Heart left ventricle (tissue), 16 donors: ENCODE measurements around the gene IGFBP7. TPM values are rescaled to one million over a fixed set of nuclear protein-coding genes. Genes with fewer than 3 reads are reported as not detected.

ENCODE experiments used
- ATAC-seq, 4 donors: fragments of 200-7000 bp; cut with Tn5 transposase; one replicate each; pipeline ENCODE4 v1.9.1; 2020 to 2022; ENCODE audit warnings: moderate library complexity in 4 of 4, mild to moderate bottlenecking in 3 of 4, moderate number of reproducible peaks in 1 of 4
- DNase-seq, 5 donors: peaks; one replicate each; pipeline ENCODE4 v3.0.0-alpha.2; 2020
- H3K27ac ChIP-seq, 12 donors: fragments of 200-600 bp; sonication (generic) in 4 of 12; one replicate each; pipeline versions ENCODE4 v1.5.0 to v1.8.0; 2016 to 2022; ENCODE audit warnings: mild to moderate bottlenecking in 2 of 12
- H3K27me3 ChIP-seq, 9 donors: fragments of 200-600 bp; sonication (generic) in 2 of 9; one replicate each; pipeline versions ENCODE4 v1.5.1 to v1.8.0; 2016 to 2022; ENCODE audit warnings: mild to moderate bottlenecking in 3 of 9
- H3K36me3 ChIP-seq, 9 donors: fragments of 200-600 bp; sonication (generic) in 2 of 9; one replicate each; pipeline versions ENCODE4 v1.5.0 to v1.8.0; 2018 to 2022; ENCODE audit warnings: mild to moderate bottlenecking in 2 of 9
- H3K4me1 ChIP-seq, 12 donors: fragments of 200-600 bp; sonication (generic) in 4 of 12; one replicate each; pipeline versions ENCODE4 v1.5.0 to v1.8.0; 2016 to 2022; ENCODE audit warnings: mild to moderate bottlenecking in 3 of 12
- H3K4me3 ChIP-seq, 12 donors: fragments of 200-600 bp; sonication (generic) in 4 of 12; one replicate each; pipeline versions ENCODE4 v1.5.0 to v1.8.0; 2017 to 2022; ENCODE audit warnings: mild to moderate bottlenecking in 9 of 12, moderate library complexity in 4 of 12
- H3K9me3 ChIP-seq, 12 donors: fragments of 200-600 bp; sonication (generic) in 4 of 12; one replicate each; pipeline versions ENCODE4 v1.5.0 to v1.8.0; 2016 to 2022; ENCODE audit warnings: mild to moderate bottlenecking in 1 of 12
- POLR2A ChIP-seq, 2 donors: fragments of 450-650 bp; IDR thresholded peaks; one replicate each; pipeline ENCODE4 v1.6.1; 2017; ENCODE audit warnings: antibody characterized with exemption in 2 of 2, mild to moderate bottlenecking in 2 of 2, moderate library complexity in 2 of 2
- WGBS, 4 donors: extraction: QIAGEN DNeasy Blood & Tissue Kit in 2 of 4; methylation state at CpG; one replicate each; pipeline versions ENCODE4 v1.1.5 to v1.1.7; 2013 to 2018; 5-methylcytosine and 5-hydroxymethylcytosine counted together
- intact Hi-C, 10 donors: fragments of 100-400 bp; cut with DNase I; formaldehyde crosslinking; loops; one replicate each; pipeline versions ENCODE4 v1.11.1 to v1.14.2; 2022
- polyA plus RNA-seq, 2 donors: library from polyadenylated mRNA; stranded (reverse); fragments of 200-250 nt; gene quantifications; one replicate each; pipeline ENCODE4 v1.2.3, GENCODE V29; 2013
- total RNA-seq, 9 donors: library from RNA; depleted of rRNA in 2 of 9; stranded (reverse); fragments of >200 nt in 2 of 9; fragmentation: NEBNext Ultra II Directional in 3 of 9; extraction: Animal tissue kit (Norgen Biotek cat#: 25700) in 3 of 9; gene quantifications; one replicate each; pipeline versions ENCODE4 v1.1.0 to v1.2.4, GENCODE V29; 2016 to 2023
- TF ChIP-seq, protein P1 (sequence below), 12 donors: fragments of 200-600 bp; sonication (generic) in 4 of 12; IDR thresholded peaks; one replicate each; pipeline versions ENCODE4 v1.5.0 to v1.8.0; 2018 to 2022; ENCODE audit warnings: antibody characterized with exemption in 12 of 12, mild to moderate bottlenecking in 5 of 12
- donor health status: ischemic (EF 13 %, LVEDD 7.1; RV severe dilation, severe dysfunction).
- donor health status: healthy with polysubstance abuse.
- donor health status: DM: no; HTN: yes; CAD: no.
- donor health status: DM: no; HTN: no; CAD: no.
- donor health status: ischemic (EF 25% LVEDD 6.9; RV normal size, moderate dysfunction).
- donor health status: ischemic (EF 25% LVEDD 5.7; RV mildly dilated, moderate dysfunction).
- donor health status: healthy.
- donor health status: DM: yes; HTN: yes; CAD: no.
- donor health status: ischemic (EF 35%, LVEDD 5.7; RV mildly dilated, moderate dysfunction).
- donor health status: nonischemic (EF 11% LVEDD 7.7; RV severe dilation, severe dysfunction).
- donor health status: DM: yes; HTN: yes; CAD: no.
- donor health status: PGD.
- donor health status: ischemic (EF 29% LVEDD 5.4; RV normal size, mild dysfunction).
- donor health status: nonischemic (EF 23%, LVEDD 6.1; RV moderate dilation, normal function).

Gene IGFBP7
- total and polyA plus RNA-seq, 11 donors, result 458 to 1,088 (median 585) TPM

DNA sequence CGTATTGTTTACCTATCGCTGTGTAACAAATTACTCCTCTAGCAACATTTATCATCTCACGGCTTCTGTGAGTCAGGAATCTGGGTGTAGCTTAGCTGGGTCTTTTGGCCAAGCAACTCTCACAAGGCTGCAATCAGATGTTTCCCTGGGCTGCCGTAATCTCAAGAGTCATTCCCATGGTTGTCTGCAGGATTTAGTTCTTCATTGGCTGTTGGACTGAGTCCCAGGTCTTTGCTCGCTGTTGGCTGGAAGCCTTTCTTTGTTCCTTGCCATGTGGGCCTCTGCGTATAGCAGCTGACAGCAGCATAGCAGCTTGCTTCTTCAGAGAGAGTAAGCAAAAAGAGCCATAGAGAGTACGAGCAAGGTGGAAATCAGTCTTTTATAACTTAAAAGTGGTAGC lies 114.7 kb downstream of the IGFBP7 start:
- no peaks in the 10 kb centered on the region for H3K27me3 ChIP-seq
- DNase-seq, result peak in 4 of 5 donors; percentile 79 to 83 (median 82)
- WGBS, 4 donors, result 9 to 15% (median 12%) methylated on average over 7 of the region's 7 CpGs
- peak overlapping the region in 1 of 12 donors; percentile 8 for H3K4me3 ChIP-seq
- no peak for TF ChIP-seq POLR2A (IDR thresholded peaks at IDR 0.05)
- TF ChIP-seq, protein P1, sequence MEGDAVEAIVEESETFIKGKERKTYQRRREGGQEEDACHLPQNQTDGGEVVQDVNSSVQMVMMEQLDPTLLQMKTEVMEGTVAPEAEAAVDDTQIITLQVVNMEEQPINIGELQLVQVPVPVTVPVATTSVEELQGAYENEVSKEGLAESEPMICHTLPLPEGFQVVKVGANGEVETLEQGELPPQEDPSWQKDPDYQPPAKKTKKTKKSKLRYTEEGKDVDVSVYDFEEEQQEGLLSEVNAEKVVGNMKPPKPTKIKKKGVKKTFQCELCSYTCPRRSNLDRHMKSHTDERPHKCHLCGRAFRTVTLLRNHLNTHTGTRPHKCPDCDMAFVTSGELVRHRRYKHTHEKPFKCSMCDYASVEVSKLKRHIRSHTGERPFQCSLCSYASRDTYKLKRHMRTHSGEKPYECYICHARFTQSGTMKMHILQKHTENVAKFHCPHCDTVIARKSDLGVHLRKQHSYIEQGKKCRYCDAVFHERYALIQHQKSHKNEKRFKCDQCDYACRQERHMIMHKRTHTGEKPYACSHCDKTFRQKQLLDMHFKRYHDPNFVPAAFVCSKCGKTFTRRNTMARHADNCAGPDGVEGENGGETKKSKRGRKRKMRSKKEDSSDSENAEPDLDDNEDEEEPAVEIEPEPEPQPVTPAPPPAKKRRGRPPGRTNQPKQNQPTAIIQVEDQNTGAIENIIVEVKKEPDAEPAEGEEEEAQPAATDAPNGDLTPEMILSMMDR (IDR thresholded peaks at IDR 0.05), result no peak
- intact Hi-C loops, result loop anchor here in 1 of 10 donors (2.0 kb wide), 1 partner anchor 17 kb away; the partner anchor contains the start of gene POLR2B
- H3K9me3 ChIP-seq, result no peaks in the 10 kb centered on the region
- peaks cover 0 to 95% (median 86%) of the 10 kb centered on the region in 9 donors for H3K36me3 ChIP-seq
- H3K4me1 ChIP-seq, result peaks cover 4 to 20% (median 12%) of the 10 kb centered on the region in 12 donors
- peak; percentile 90 to 97 (median 96) for ATAC-seq
- H3K27ac ChIP-seq, result peak overlapping the region in 11 of 12 donors; percentile 9 to 70 (median 55)

DNA sequence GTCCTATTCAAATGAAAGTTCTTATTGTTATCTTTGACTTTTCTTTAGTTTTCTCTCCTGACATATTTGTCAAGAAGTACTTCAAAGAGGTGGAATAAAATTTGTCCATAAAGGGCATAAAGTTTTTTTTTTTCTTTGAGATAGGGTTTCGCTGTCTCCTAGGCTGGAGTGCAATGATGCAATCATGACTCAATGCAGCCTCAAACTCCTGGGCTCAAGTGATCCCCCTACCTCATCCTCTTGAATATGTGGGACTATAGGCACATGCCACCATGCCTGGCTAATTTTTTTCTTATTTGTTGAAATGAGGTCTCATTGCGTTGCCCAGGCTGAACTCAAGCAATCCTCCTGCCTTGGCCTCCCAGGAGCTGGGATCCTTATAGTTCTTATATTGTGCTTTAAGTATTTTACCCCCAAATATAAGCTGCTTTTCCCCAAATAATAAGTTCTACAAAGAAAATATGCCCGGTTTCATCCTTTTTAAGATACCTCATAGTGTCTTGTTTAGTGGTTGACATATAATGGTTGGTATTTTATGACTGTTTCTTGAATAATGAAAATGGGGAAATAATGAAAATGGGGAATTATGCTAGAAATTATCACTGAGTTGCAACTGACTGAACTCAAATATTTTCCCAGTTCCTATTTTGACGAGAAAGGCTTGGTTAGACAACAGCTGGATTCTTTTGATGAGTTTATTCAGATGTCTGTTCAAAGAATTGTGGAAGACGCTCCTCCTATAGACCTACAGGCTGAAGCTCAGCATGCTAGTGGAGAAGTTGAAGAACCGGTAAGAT lies 119.9 kb downstream of the IGFBP7 start:
- no peak for TF ChIP-seq POLR2A (IDR thresholded peaks at IDR 0.05)
- TF ChIP-seq, protein P1 (IDR thresholded peaks at IDR 0.05), result no peak
- intact Hi-C loops, result no loop called here
- 93 to 95% (median 94%) methylated on average over 6 of the region's 6 CpGs for WGBS, 4 donors
- no peak for DNase-seq
- Histone ChIP-seq H3K27ac (peak overlapping the region in 1 of 12 donors; percentile 30), H3K4me1 (peaks cover 3 to 20% (median 5%) of the 10 kb centered on the region in 12 donors), H3K9me3 (no peaks in the 10 kb centered on the region), H3K27me3 (no peaks in the 10 kb centered on the region), H3K4me3 (no peak overlapping the region), H3K36me3 (peaks cover 0 to 97% (median 94%) of the 10 kb centered on the region in 9 donors)
- ATAC-seq, result no peak

DNA sequence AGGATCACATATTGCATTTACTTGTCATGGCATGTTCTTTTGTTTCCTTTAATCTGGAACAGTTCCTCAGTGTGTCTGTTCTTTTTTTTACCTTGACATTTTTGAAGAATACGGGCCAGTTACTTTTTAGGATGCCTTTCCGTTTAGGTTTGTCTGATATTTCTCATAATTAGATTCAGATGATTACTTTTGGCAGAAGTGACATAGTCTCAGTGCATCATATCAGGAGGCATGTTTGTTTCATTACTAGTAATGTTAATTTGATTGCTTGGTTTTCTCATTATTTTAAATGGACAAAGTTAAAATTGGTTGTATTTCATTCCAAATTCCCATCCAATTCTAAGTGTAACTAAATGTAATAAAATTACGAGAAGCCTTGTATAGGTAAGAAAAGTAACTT lies 123.2 kb downstream of the IGFBP7 start:
- intact Hi-C loops, result no loop called here
- Histone ChIP-seq H3K4me3 (no peak overlapping the region), H3K27ac (no peak overlapping the region), H3K4me1 (peaks cover 0 to 39% (median 12%) of the 10 kb centered on the region in 12 donors), H3K27me3 (no peaks in the 10 kb centered on the region), H3K9me3 (no peaks in the 10 kb centered on the region), H3K36me3 (peaks cover 0 to 83% (median 63%) of the 10 kb centered on the region in 9 donors)
- TF ChIP-seq, protein P1 (IDR thresholded peaks at IDR 0.05), result no peak
- TF ChIP-seq POLR2A (IDR thresholded peaks at IDR 0.05), result no peak
- WGBS, 4 donors, result 90 to 94% (median 94%) methylated on average over 3 of the region's 3 CpGs
- ATAC-seq (no peak), DNase-seq (no peak)

DNA sequence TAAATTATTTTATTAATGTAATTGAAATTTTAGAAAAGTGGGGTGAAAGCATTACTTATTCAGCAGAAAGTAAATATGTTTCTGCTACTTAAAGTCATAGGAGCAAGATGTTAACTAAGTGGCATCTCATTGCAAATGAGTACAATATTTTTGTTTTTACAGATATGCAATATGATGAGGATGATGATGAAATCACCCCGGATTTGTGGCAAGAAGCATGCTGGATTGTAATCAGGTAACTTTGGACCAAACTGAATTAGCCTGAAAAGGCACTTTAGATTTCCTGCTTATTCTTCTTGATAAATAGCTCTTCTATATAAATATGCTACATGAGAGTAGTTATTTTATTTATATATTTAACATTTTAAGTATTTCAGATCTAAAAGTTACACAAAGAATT lies 124.0 kb downstream of the IGFBP7 start:
- TF ChIP-seq POLR2A (IDR thresholded peaks at IDR 0.05), result no peak
- TF ChIP-seq, protein P1 (IDR thresholded peaks at IDR 0.05), result no peak
- Histone ChIP-seq H3K27me3 (no peaks in the 10 kb centered on the region), H3K36me3 (peaks cover 0 to 76% (median 56%) of the 10 kb centered on the region in 9 donors), H3K27ac (no peak overlapping the region), H3K4me3 (no peak overlapping the region), H3K4me1 (peaks cover 0 to 46% (median 20%) of the 10 kb centered on the region in 12 donors), H3K9me3 (no peaks in the 10 kb centered on the region)
- DNase-seq (no peak), ATAC-seq (no peak)
- 93 to 97% (median 96%) methylated on average over 1 of the region's 1 CpG for WGBS, 4 donors
- intact Hi-C loops, result no loop called here
